MM.1S (cell line): ENCODE data around the gene RAB4B.

Experiments used
- EZH2 ChIP-seq: fragments of 300-600 bp; sonication (generic); optimal IDR thresholded peaks from 2 replicates; pipeline ENCODE3; 2017; ENCODE audit warnings: low read depth, mild to moderate bottlenecking, antibody characterized with exemption, low read length, mixed read lengths
- EZH2phosphoT487 ChIP-seq: fragments of 300-600 bp; sonication (generic); IDR thresholded peaks from 2 replicates; pipeline ENCODE4 v1.6.1; 2018; ENCODE audit warnings: antibody characterized with exemption, low read length
- TF ChIP-seq, protein P1 (sequence below): fragments of 300-600 bp; sonication (generic); IDR thresholded peaks from 2 replicates; pipeline ENCODE4 v1.5.1; 2016; ENCODE audit warnings: antibody characterized with exemption, low read length, mixed read lengths

DNA sequence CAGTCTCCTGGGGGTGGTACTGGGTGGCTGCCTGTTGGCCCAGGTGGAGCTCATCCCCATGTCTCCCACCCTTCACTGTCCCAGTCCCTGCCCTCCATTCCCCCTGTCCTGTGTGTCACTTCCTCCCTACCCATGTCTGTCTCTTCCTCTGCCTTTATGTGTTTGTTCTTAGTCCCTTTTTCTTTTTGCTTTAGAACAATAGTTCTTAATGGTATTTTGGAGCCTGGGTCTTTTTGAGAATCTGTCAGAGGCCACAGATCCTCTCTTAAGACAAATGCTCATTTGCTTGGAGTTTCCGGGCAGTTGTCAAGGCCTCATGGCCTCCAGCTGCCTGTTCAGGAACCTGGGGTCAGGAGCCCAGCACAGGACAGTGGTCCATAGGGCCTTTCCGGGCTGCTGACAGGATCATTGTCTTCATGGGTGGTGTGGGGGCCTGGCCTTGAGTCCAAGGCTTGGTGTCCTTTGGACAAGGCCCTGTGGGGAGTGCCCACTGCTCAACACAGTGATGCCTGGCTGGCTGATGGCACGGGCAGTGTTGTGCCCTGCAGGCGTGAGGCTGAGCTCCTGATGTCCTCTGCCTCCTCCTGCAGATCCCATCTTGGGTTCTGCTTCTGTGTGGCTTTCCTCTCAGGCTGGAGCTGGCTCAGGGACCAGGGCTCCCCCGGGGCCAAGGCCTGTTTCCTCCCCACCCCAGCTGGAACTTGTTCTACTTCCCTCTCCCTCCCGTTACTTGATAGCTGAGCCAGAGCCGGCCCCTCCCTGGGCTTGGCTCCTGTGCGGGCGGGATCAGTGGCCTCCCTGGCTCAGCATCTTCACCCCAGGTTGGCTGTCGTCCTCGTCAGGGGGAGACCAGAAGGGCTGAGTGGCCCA lies 24.5 kb downstream of the RAB4B start:
- TF ChIP-seq, protein P1, sequence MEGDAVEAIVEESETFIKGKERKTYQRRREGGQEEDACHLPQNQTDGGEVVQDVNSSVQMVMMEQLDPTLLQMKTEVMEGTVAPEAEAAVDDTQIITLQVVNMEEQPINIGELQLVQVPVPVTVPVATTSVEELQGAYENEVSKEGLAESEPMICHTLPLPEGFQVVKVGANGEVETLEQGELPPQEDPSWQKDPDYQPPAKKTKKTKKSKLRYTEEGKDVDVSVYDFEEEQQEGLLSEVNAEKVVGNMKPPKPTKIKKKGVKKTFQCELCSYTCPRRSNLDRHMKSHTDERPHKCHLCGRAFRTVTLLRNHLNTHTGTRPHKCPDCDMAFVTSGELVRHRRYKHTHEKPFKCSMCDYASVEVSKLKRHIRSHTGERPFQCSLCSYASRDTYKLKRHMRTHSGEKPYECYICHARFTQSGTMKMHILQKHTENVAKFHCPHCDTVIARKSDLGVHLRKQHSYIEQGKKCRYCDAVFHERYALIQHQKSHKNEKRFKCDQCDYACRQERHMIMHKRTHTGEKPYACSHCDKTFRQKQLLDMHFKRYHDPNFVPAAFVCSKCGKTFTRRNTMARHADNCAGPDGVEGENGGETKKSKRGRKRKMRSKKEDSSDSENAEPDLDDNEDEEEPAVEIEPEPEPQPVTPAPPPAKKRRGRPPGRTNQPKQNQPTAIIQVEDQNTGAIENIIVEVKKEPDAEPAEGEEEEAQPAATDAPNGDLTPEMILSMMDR: no peak
- TF ChIP-seq EZH2 (no peak), EZH2phosphoT487 (no peak)
